MCF 10A (cell line): Measurements from ENCODE around the gene TMEM121. TPM values are rescaled to one million over a fixed set of nuclear protein-coding genes. Genes with fewer than 3 reads are reported as not detected.

ENCODE experiments used
- BruUV-seq: library from RNA; stranded (reverse); fragments of 400-500 nt; replicated peaks from 2 replicates; lab custom pipeline; 2021; lab: Mats Ljungman, UMichigan
- CTCF ChIA-PET: fragments of 300-600 bp; sonication (Branson Sonifier 250); formaldehyde crosslinking; extraction: SDS; loops from one replicate; lab custom pipeline; 2021; ENCODE audit warnings: antibody characterized with exemption, inconsistent platforms; lab: Yijun Ruan, JAX
- POLR2A ChIA-PET: fragments of 300-600, 350-650 bp; sonication (Branson Sonifier 250); formaldehyde crosslinking; extraction: SDS; loops from one replicate; lab custom pipeline; 2020; ENCODE audit warnings: antibody characterized with exemption, inconsistent platforms; lab: Yijun Ruan, JAX
- DNase-seq: peaks from one replicate; pipeline ENCODE4 v3.0.0-alpha.2; 2018; ENCODE audit not compliant: unreplicated experiment
- H3K27ac Mint-ChIP-seq: one replicate; pipeline ENCODE4 v1.8.0; 2022; ENCODE audit warnings: mild to moderate bottlenecking, low read depth, mixed read lengths; ENCODE audit not compliant: unreplicated experiment
- H3K27me3 Mint-ChIP-seq: one replicate; pipeline ENCODE4 v1.8.0; 2022; ENCODE audit warnings: mixed read lengths; ENCODE audit not compliant: insufficient read depth, unreplicated experiment
- H3K36me3 Mint-ChIP-seq: one replicate; pipeline ENCODE4 v1.8.0; 2022; ENCODE audit warnings: mild to moderate bottlenecking, moderate library complexity, mixed read lengths; ENCODE audit not compliant: insufficient read depth, unreplicated experiment
- H3K4me1 Mint-ChIP-seq: one replicate; pipeline ENCODE4 v1.8.0; 2022; ENCODE audit warnings: mixed read lengths; ENCODE audit not compliant: insufficient read depth, unreplicated experiment
- H3K4me3 Mint-ChIP-seq: one replicate; pipeline ENCODE4 v1.8.0; 2022; ENCODE audit warnings: mild to moderate bottlenecking, moderate library complexity, mixed read lengths; ENCODE audit not compliant: unreplicated experiment
- H3K9me3 Mint-ChIP-seq: one replicate; pipeline ENCODE4 v1.8.0; 2022; ENCODE audit warnings: mixed read lengths; ENCODE audit not compliant: unreplicated experiment
- intact Hi-C: fragments of 100-400 bp; cut with micrococcal nuclease; formaldehyde crosslinking; loops from 2 replicates; pipeline ENCODE4 v1.14.1; 2022
- total RNA-seq: library from RNA; stranded (reverse); gene quantifications from 2 replicates; pipeline ENCODE4 v1.2.3, GENCODE V29; 2022
- TF ChIP-seq, protein P1 (sequence below): fragments of 200-600 bp; IDR thresholded peaks from one replicate; pipeline ENCODE4 v1.8.0; 2022; ENCODE audit warnings: antibody characterized with exemption, mild to moderate bottlenecking; ENCODE audit not compliant: unreplicated experiment

Gene TMEM121
- total RNA-seq, 1 experiment from 2014 or later, result 0.68 TPM

DNA sequence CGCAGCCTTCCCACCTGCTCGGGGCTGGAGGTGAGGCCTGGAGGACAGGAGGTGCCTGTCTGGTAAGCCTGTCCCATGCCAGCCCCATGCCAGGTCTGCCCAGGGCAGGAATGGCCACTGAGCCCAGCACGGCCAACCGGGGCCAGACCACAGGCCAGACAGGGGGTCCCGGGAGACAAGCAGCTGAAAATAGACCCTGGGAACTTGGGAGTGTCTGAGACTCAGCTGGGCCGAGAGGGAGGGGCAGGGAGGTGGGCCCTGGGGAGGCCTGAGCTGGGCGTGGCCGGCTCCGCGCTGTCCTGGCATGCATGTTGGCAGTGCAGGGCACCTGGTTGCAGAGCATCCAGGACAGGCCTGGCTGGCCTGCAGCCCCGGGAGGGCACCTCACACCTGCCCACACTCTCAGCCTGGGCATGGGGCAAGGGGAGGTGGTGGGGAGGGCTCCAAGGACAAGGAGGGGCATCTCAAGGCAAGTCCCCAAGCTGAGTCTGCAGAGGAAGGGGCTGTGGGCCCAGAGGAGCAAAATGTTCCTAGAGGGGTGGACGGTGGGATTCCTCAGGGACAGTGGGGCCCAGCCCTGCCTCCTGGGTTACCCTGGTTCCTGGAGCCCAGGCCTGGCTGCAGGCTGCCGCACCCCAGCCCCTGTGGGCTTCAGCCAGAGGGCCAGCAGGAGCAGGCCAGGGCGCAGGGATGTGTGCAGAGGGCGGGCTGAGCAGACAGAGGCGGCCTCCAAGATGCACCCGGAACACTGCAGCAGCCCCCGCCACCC, 42.9 kb upstream of the TMEM121 start:
- DNase-seq, result peak; percentile 37
- intact Hi-C loops, result no loop called here
- Mint-ChIP-seq H3K27me3 (no peaks in the 10 kb centered on the region), H3K4me1 (peaks cover 20% of the 10 kb centered on the region), H3K27ac (peak overlapping the region; percentile 99), H3K36me3 (peaks cover 12% of the 10 kb centered on the region), H3K9me3 (no peaks in the 10 kb centered on the region), H3K4me3 (no peak overlapping the region)
- ChIA-PET CTCF (interaction anchor here (1.3 to 2.1 kb wide), 2 partner anchors 35 to 132 kb away, joined by 4 read pairs; no protein-coding TSS in a partner anchor), POLR2A (no interaction called here)
- no TSS peak for BruUV-seq
- TF ChIP-seq, protein P1, sequence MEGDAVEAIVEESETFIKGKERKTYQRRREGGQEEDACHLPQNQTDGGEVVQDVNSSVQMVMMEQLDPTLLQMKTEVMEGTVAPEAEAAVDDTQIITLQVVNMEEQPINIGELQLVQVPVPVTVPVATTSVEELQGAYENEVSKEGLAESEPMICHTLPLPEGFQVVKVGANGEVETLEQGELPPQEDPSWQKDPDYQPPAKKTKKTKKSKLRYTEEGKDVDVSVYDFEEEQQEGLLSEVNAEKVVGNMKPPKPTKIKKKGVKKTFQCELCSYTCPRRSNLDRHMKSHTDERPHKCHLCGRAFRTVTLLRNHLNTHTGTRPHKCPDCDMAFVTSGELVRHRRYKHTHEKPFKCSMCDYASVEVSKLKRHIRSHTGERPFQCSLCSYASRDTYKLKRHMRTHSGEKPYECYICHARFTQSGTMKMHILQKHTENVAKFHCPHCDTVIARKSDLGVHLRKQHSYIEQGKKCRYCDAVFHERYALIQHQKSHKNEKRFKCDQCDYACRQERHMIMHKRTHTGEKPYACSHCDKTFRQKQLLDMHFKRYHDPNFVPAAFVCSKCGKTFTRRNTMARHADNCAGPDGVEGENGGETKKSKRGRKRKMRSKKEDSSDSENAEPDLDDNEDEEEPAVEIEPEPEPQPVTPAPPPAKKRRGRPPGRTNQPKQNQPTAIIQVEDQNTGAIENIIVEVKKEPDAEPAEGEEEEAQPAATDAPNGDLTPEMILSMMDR, result no peak

DNA sequence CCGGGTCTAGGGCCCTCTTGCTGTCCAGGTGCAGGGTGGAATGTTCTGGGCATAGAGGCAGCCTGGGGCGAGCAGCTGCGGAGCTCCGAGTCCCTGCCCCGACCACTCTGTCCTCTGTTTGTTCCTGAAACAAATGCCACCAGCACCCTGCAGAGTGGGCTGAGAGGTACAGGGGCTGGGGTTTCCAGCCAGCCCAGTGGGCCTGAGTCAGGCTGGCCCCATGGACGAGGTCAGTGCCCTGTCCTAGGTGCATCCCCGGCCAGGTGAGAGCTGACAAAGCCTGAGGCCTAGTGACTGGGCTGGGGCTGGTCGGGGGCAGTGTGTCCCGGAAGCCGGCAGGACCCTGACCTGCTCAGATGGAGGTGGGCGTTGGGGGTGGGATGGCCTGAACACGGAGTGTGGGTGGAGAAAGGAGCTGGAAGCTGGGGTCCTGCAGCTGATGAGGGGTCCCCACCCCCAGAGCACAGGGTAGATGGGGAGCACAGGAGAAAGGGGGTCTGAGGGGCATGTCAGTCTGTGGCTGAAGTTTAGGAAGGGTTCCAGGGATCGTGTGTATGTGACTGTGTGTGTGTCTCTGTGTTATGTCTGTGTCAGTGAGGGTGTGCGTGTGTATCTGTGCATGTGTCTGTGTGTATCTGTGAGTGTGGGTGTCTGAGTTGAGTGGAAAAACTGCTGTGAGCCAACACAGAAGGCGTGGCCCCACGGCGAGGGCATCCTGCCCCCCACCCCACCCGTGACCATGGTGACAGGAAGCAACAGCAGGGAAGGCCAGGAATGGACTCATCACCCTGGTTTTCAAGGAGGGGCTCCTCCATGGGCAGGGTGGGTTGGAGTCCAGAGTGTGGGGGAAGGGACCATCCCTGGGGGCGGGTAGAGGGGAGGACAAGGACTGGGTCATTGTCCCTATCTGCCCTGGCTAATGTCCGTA, 42.0 kb upstream of the TMEM121 start:
- DNase-seq, result no peak
- Mint-ChIP-seq H3K36me3 (peaks cover 12% of the 10 kb centered on the region), H3K27ac (no peak overlapping the region), H3K9me3 (no peaks in the 10 kb centered on the region), H3K4me1 (peaks cover 20% of the 10 kb centered on the region), H3K27me3 (no peaks in the 10 kb centered on the region), H3K4me3 (no peak overlapping the region)
- POLR2A ChIA-PET, result no interaction called here
- no TSS peak for BruUV-seq
- TF ChIP-seq, protein P1, result no peak
- CTCF ChIA-PET, result no interaction called here
- intact Hi-C loops, result no loop called here

GRCh38 chr14:105484997-105485393, 41.4 kb upstream of the TMEM121 start:
- ChIA-PET POLR2A (no interaction called here), CTCF (interaction anchor here (1.1 kb wide), 1 partner anchor 12 kb away, joined by 3 read pairs; no protein-coding TSS in a partner anchor)
- Mint-ChIP-seq H3K36me3 (peaks cover 12% of the 10 kb centered on the region), H3K9me3 (no peaks in the 10 kb centered on the region), H3K27ac (no peak overlapping the region), H3K4me1 (peaks cover 20% of the 10 kb centered on the region), H3K27me3 (no peaks in the 10 kb centered on the region), H3K4me3 (no peak overlapping the region)
- no peak for DNase-seq
- intact Hi-C loops, result no loop called here
- no TSS peak for BruUV-seq
- TF ChIP-seq, protein P1, result no peak

DNA sequence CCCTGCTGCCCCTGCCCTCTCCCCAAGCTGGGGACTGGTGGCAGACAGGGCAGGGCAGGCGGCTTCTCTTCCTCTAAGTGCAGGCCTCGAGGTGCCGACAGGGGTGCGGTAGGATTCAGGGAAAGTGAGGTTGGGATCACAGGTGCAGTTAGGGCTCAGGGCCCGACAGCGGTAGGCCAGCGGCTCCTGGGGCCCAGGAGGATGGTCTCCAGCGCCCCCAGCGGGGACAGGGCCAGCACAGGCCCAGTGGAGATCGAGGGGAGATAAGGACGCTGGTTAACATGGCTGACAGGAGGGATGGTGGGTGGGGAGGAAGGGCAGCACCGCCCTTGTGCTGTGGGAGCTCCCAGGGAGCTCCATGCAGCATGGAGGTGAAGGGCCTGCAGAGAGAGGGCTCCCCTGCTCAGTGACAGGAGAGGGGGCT, 40.6 kb upstream of the TMEM121 start:
- H3K36me3 Mint-ChIP-seq, result peaks cover 12% of the 10 kb centered on the region
- no peaks in the 10 kb centered on the region for H3K27me3 Mint-ChIP-seq
- CTCF ChIA-PET, result interaction anchor here (0.6 to 1.1 kb wide), 2 partner anchors 12 to 115 kb away, joined by 3 to 5 read pairs; no protein-coding TSS in a partner anchor
- TF ChIP-seq, protein P1, result no peak
- no peak for DNase-seq
- POLR2A ChIA-PET, result no interaction called here
- no peak overlapping the region for H3K27ac Mint-ChIP-seq
- BruUV-seq, result no TSS peak
- H3K4me3 Mint-ChIP-seq, result no peak overlapping the region
- H3K4me1 Mint-ChIP-seq, result peaks cover 20% of the 10 kb centered on the region
- no peaks in the 10 kb centered on the region for H3K9me3 Mint-ChIP-seq
- intact Hi-C loops, result no loop called here
